ENCODE data around the gene VPS13D.

Gene VPS13D

GRCh38 chr1:12249181-12249580, 19.4 kb downstream of the VPS13D start:
- no peaks in the 10 kb centered on the region for H3K9me3 ChIP-seq (ENCODE audit: severe bottlenecking)
- H3K4me3 ChIP-seq (ENCODE audit: severe bottlenecking): no peak overlapping the region
- no peaks in the 10 kb centered on the region for H3K4me1 ChIP-seq (ENCODE audit: insufficient read depth, poor library complexity, severe bottlenecking)
- ATAC-seq (ENCODE audit: low read depth) (no peak), DNase-seq (ENCODE audit: low spot score) (no peak)
- no peaks in the 10 kb centered on the region for H3K27me3 ChIP-seq (ENCODE audit: insufficient read depth, poor library complexity, severe bottlenecking)
- peaks cover 69% of the 10 kb centered on the region for H3K36me3 ChIP-seq (ENCODE audit: low read depth)
- TF ChIP-seq CTCF (IDR thresholded peaks at IDR 0.05; ENCODE audit: poor library complexity, severe bottlenecking): no peak
- no peak overlapping the region for H3K27ac ChIP-seq (ENCODE audit: poor library complexity, severe bottlenecking)

GRCh38 chr1:12249748-12250147, 19.9 kb downstream of the VPS13D start:
- no peak for ATAC-seq (ENCODE audit: low read depth)
- Histone ChIP-seq H3K4me1 (ENCODE audit: insufficient read depth, poor library complexity, severe bottlenecking) (no peaks in the 10 kb centered on the region), H3K27ac (ENCODE audit: poor library complexity, severe bottlenecking) (no peak overlapping the region)

GRCh38 chr1:12251442-12251841, 21.6 kb downstream of the VPS13D start:
- no peak for DNase-seq (ENCODE audit: low spot score)
- no peak for TF ChIP-seq CTCF (IDR thresholded peaks at IDR 0.05; ENCODE audit: poor library complexity, severe bottlenecking)

More at GRCh38 chr1:12249748-12250147, 19.9 kb downstream of the VPS13D start:
- DNase-seq (ENCODE audit: low spot score): no peak
- peaks cover 69% of the 10 kb centered on the region for H3K36me3 ChIP-seq (ENCODE audit: low read depth)
- H3K4me3 ChIP-seq (ENCODE audit: severe bottlenecking): no peak overlapping the region
- TF ChIP-seq CTCF (IDR thresholded peaks at IDR 0.05; ENCODE audit: poor library complexity, severe bottlenecking): no peak
- no peaks in the 10 kb centered on the region for H3K9me3 ChIP-seq (ENCODE audit: severe bottlenecking)
- H3K27me3 ChIP-seq (ENCODE audit: insufficient read depth, poor library complexity, severe bottlenecking): no peaks in the 10 kb centered on the region

GRCh38 chr1:12255913-12256312, 26.1 kb downstream of the VPS13D start:
- ATAC-seq (ENCODE audit: low read depth): no peak
- Histone ChIP-seq H3K9me3 (ENCODE audit: severe bottlenecking) (no peaks in the 10 kb centered on the region), H3K4me3 (ENCODE audit: severe bottlenecking) (no peak overlapping the region), H3K27ac (ENCODE audit: poor library complexity, severe bottlenecking) (no peak overlapping the region), H3K27me3 (ENCODE audit: insufficient read depth, poor library complexity, severe bottlenecking) (no peaks in the 10 kb centered on the region), H3K36me3 (ENCODE audit: low read depth) (peaks cover 65% of the 10 kb centered on the region), H3K4me1 (ENCODE audit: insufficient read depth, poor library complexity, severe bottlenecking) (no peaks in the 10 kb centered on the region)
- DNase-seq (ENCODE audit: low spot score): no peak
- TF ChIP-seq CTCF (IDR thresholded peaks at IDR 0.05; ENCODE audit: poor library complexity, severe bottlenecking): no peak

More at GRCh38 chr1:12251442-12251841, 21.6 kb downstream of the VPS13D start:
- peaks cover 66% of the 10 kb centered on the region for H3K36me3 ChIP-seq (ENCODE audit: low read depth)
- H3K9me3 ChIP-seq (ENCODE audit: severe bottlenecking): no peaks in the 10 kb centered on the region
- no peaks in the 10 kb centered on the region for H3K27me3 ChIP-seq (ENCODE audit: insufficient read depth, poor library complexity, severe bottlenecking)
- no peak for ATAC-seq (ENCODE audit: low read depth)
- no peaks in the 10 kb centered on the region for H3K4me1 ChIP-seq (ENCODE audit: insufficient read depth, poor library complexity, severe bottlenecking)
- no peak overlapping the region for H3K27ac ChIP-seq (ENCODE audit: poor library complexity, severe bottlenecking)
- no peak overlapping the region for H3K4me3 ChIP-seq (ENCODE audit: severe bottlenecking)

GRCh38 chr1:12258272-12258671, 28.4 kb downstream of the VPS13D start:
- H3K27ac ChIP-seq (ENCODE audit: poor library complexity, severe bottlenecking): no peak overlapping the region
- TF ChIP-seq CTCF (IDR thresholded peaks at IDR 0.05; ENCODE audit: poor library complexity, severe bottlenecking): no peak
- no peaks in the 10 kb centered on the region for H3K4me1 ChIP-seq (ENCODE audit: insufficient read depth, poor library complexity, severe bottlenecking)
- ATAC-seq (ENCODE audit: low read depth) (no peak), DNase-seq (ENCODE audit: low spot score) (no peak)
- no peak overlapping the region for H3K4me3 ChIP-seq (ENCODE audit: severe bottlenecking)
- no peaks in the 10 kb centered on the region for H3K27me3 ChIP-seq (ENCODE audit: insufficient read depth, poor library complexity, severe bottlenecking)
- peaks cover 82% of the 10 kb centered on the region for H3K36me3 ChIP-seq (ENCODE audit: low read depth)
- no peaks in the 10 kb centered on the region for H3K9me3 ChIP-seq (ENCODE audit: severe bottlenecking)
